GM12874 (cell line): ENCODE measurements around the gene CDK5RAP2.

Source experiments
- TF ChIP-seq, protein P1 (sequence below): IDR thresholded peaks from 2 replicates; pipeline ENCODE4 v1.5.1; 2011; ENCODE audit warnings: low read depth, mild to moderate bottlenecking, control low read depth, low read length, moderate library complexity; ENCODE audit not compliant: insufficient read depth

CDK5RAP2 gene

DNA sequence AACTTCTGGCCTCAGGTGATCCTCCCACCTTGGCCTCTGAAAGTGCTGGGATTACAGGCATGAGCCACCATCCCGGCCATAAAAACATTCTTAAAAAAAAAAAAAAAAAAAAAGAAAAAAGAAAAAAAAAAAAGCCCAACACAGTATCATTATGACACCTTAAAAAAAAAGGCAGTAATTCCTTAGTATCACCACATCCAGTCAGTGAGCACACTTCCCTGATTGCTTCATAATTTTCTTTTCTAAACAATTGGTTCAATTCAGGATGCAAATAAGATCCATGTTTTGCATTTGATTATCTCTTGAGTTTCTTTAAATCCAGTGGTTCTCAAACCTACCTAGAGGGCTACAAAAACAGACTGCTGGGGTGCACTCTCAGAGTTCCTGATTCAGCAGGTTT, 182.5 kb downstream of the CDK5RAP2 start:
- TF ChIP-seq, protein P1, sequence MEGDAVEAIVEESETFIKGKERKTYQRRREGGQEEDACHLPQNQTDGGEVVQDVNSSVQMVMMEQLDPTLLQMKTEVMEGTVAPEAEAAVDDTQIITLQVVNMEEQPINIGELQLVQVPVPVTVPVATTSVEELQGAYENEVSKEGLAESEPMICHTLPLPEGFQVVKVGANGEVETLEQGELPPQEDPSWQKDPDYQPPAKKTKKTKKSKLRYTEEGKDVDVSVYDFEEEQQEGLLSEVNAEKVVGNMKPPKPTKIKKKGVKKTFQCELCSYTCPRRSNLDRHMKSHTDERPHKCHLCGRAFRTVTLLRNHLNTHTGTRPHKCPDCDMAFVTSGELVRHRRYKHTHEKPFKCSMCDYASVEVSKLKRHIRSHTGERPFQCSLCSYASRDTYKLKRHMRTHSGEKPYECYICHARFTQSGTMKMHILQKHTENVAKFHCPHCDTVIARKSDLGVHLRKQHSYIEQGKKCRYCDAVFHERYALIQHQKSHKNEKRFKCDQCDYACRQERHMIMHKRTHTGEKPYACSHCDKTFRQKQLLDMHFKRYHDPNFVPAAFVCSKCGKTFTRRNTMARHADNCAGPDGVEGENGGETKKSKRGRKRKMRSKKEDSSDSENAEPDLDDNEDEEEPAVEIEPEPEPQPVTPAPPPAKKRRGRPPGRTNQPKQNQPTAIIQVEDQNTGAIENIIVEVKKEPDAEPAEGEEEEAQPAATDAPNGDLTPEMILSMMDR = no peak

DNA sequence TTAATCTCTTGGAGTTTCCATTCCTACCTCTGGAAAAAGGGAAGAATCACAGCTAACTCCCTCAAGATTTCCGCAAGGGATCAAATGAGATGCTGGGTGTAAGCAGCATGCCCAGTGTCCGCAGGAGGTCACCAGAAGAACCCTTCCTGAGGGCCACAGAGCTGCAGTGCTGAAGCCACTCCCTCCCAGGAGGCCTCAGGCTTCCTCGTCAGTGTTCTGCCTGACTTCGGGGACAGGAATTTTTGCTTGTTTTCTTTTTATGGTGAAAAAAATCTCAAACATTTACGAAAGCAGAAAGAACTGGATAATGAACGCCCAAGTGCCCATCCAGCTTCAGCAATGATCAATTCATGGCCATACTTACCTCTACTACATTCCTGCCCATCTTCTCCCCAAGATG, 183.0 kb downstream of the CDK5RAP2 start:
- TF ChIP-seq, protein P1 = no peak

DNA sequence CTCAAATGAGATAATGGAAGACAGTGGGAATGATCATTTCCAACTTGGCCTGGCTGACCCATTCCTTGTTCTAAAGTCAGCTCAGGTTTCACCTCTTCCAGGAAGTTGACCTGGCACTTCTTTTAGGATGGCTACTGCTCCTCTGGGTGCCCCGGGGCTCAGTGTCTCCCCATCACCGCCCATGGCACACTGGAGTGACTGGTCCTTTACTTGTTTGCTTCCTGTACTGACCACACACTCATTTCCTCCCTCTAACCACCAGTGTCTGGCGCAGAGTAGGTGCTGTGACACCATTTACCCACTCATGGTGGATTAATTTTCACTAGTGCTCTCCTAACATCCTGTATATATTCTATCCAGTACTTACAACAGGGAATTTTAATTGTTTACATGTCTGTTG, 183.5 kb downstream of the CDK5RAP2 start:
- TF ChIP-seq, protein P1 = no peak

DNA sequence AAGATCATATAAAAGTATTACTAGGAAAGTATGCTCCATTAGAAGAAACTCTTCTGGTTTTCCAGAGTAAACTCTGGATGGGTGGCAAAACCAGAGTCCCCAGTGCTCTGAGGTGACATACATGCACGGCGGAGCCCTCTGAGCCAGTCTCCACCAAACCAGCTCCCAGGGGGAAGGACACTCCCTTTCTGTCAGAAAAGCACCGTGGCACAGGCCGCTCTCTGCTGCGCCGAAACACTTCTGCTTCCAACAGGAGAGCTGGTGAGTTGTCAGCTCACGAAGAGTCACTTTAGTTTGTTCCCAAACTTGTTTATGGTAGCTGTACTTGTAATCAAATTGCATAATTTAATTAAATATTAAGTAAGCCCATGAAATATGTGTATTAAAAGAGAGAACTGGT, 184.6 kb downstream of the CDK5RAP2 start:
- TF ChIP-seq, protein P1 = no peak

DNA sequence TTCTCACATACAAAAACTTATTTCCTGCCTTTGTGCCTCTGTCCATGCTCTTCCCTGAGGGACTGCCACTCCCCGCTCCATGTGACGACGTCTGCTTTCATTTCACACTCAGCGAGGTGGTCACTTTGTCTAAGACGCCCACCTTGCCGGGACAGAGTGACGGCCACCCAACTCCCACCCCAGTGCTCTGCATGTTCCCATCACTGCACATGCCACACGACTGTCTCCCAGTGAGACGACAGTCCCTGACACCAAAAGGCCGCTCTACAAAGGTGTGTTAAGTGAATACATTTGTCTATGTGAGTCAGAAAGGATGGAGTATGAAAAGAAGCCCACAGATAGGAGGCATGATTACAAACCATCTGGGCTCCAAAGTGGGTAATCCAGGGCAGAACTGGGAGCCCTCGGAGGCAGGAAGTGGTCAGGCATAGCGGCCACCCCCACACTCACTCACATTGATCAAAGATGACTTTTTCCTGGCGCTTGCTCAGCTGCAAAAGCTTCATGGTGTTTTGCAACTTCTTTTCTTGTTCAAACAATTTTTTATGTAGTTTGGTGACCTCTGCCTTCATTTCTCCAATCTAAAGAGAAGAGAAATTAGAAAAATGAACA, 185.8 kb downstream of the CDK5RAP2 start:
- TF ChIP-seq, protein P1 = no peak

DNA sequence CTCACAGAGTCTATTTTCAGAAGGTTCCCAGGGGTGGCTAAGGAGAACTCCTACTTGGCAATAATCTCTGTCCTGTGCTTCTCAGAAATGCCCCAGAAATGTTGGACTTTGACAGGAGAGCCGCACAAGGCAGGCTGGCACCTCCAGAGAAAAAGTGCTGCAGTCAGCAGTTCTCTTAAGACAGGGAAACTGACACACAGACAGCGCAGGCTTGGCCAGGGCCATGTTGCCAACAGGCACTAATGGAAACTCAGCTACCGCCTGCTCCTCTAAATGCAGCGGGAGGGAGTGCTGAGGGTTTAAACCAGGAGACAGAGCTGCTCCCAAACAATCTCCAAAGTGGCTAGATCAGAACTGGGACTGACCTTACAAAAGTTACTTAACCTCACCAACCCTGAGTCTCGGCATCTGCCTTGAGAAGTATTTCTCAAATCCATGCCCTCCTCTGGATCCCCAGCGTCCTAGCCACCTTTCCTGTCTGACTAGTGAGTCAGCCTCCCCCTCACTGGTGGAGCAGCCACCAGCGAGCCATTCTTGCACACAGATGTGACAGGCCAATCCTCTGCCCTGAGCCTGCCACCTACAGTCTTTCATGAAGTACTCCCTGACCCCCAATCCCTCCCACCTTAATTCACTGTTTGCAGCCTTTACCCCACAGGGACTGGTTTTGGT, 186.4 kb downstream of the CDK5RAP2 start:
- TF ChIP-seq, protein P1 = no peak

DNA sequence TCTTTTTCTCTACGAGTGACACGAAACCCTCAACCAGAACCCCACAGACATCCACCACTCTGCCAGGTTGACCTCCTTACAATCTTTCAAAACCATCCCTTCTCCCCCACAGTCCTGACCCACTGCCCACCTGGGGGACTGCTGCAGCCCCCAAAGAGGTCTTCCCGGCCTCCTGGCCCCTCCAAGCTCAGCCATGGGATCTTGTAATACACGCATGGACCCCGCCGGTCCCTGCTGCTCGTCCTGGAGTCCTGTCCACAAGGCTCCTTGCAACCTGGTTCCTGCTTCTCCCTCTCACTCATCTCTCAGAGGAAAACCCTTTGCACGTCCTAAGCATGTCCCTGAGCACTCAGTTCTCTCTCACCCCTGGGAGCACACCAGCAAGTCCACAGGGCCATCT, 187.3 kb downstream of the CDK5RAP2 start:
- TF ChIP-seq, protein P1 = no peak
